CD4-positive, alpha-beta T cell (primary cell): ENCODE measurements around the gene GDF2. TPM values are rescaled to one million over a fixed set of nuclear protein-coding genes. Genes with fewer than 3 reads are reported as not detected.

Experiments used
- ATAC-seq: fragments of 200-7000 bp; cut with Tn5 transposase; one replicate; pipeline ENCODE4 v1.10.0; 2022; ENCODE audit warnings: mild to moderate bottlenecking; ENCODE audit not compliant: poor library complexity
- CTCF ChIA-PET: fragments of 350-600 bp; sonication (Branson Sonifier 250); formaldehyde crosslinking; loops from one replicate; lab custom pipeline; 2021; ENCODE audit warnings: antibody characterized with exemption, inconsistent platforms; lab: Charles Lee
- POLR2A ChIA-PET: fragments of 350-600 bp; sonication (Branson Sonifier 250); formaldehyde crosslinking; loops from one replicate; lab custom pipeline; 2021; ENCODE audit warnings: antibody characterized with exemption, inconsistent platforms; lab: Charles Lee
- DNase-seq, 14 experiments: peaks; one replicate each; pipeline ENCODE4 v3.0.0-alpha.2; 2013 to 2020; ENCODE audit warnings: mixed read lengths in 2 of 14
- H3K27ac ChIP-seq, 2 donors: one replicate each; pipeline versions ENCODE4 v1.5.1 to v1.7.0; 2013; ENCODE audit warnings: low read length in 2 of 2, low read depth in 1 of 2, mild to moderate bottlenecking in 1 of 2
- H3K27me3 ChIP-seq, 2 experiments: 1 replicate in 1 of 2; 2 replicates in 1 of 2; pipeline versions ENCODE4 v1.6.1 to v1.7.0; 2013; ENCODE audit warnings: low read length in 2 of 2, control low read depth in 1 of 2, mild to moderate bottlenecking in 1 of 2, moderate library complexity in 1 of 2; ENCODE audit not compliant: insufficient read depth in 2 of 2, control insufficient read depth in 1 of 2
- H3K36me3 ChIP-seq: one replicate; pipeline ENCODE4 v1.6.1; 2013; ENCODE audit warnings: low read length, control low read depth; ENCODE audit not compliant: insufficient read depth
- H3K4me1 ChIP-seq: one replicate; pipeline ENCODE4 v1.6.1; 2013; ENCODE audit warnings: low read length, control low read depth; ENCODE audit not compliant: insufficient read depth
- H3K4me3 ChIP-seq: one replicate; pipeline ENCODE4 v1.5.1; 2013; ENCODE audit warnings: mild to moderate bottlenecking, low read length, moderate library complexity
- H3K9me3 ChIP-seq, 2 experiments: 1 replicate in 1 of 2; 2 replicates in 1 of 2; pipeline versions ENCODE4 v1.6.1 to v1.7.0; 2013; ENCODE audit warnings: low read length in 2 of 2, mild to moderate bottlenecking in 2 of 2, control low read depth in 1 of 2, moderate library complexity in 1 of 2; ENCODE audit not compliant: control insufficient read depth in 1 of 2, insufficient read depth in 1 of 2
- H3K27ac Mint-ChIP-seq: one replicate; pipeline ENCODE4 v1.8.0; 2020; ENCODE audit warnings: mixed read lengths
- H3K27me3 Mint-ChIP-seq: one replicate; pipeline ENCODE4 v1.8.0; 2021; ENCODE audit warnings: mixed read lengths
- H3K36me3 Mint-ChIP-seq: one replicate; pipeline ENCODE4 v1.8.0; 2021; ENCODE audit warnings: low read depth, mixed read lengths
- H3K4me1 Mint-ChIP-seq: one replicate; pipeline ENCODE4 v1.8.0; 2021; ENCODE audit warnings: low read depth, mixed read lengths
- H3K4me3 Mint-ChIP-seq: one replicate; pipeline ENCODE4 v1.8.0; 2020; ENCODE audit warnings: mild to moderate bottlenecking, mixed read lengths
- H3K9me3 Mint-ChIP-seq: one replicate; pipeline ENCODE4 v1.8.0; 2020; ENCODE audit warnings: mixed read lengths
- intact Hi-C, 2 experiments: fragments of 100-400 bp; cut with DNase I in 1 of 2; cut with micrococcal nuclease in 1 of 2; formaldehyde crosslinking; loops; one replicate each; pipeline versions ENCODE4 v1.15.1 to v1.9.0; 2023 to 2025; cut with DNase I, micrococcal nuclease
- total RNA-seq, 174 experiments: library from RNA in 2 of 174; stranded (reverse) in 2 of 174; gene quantifications; one replicate each; pipeline ENCODE4 v1.2.3 and lab custom pipeline; 2021 to 2026
- TF ChIP-seq, protein P1 (sequence below): fragments of 200-600 bp; IDR thresholded peaks from one replicate; pipeline ENCODE4 v1.8.0; 2022; ENCODE audit warnings: antibody characterized with exemption, mild to moderate bottlenecking

Gene GDF2
- total RNA-seq, 2 experiments from 2014 or later = not detected

DNA sequence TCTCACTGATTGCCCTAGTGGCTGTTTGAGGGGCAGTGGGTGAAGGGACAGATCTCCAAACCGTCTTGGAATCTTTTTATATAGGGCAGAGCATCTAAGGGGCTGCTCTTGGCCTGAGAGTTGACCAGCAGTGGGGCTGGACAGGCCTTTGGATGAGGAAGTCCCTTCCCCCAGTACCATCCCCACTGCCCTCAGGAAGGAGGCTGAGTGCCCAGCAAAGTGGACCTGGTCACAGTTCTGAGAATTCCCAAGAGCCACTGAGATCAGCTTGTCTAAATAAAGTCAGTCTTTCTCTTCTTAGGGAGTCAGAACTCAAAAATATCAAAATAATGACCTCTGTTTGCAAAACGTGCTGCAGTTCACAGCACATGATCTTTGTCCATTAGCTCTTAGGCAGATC is 16.7 kb upstream of the GDF2 start:
- DNase-seq = no peak
- Mint-ChIP-seq H3K4me1 (peaks cover 60% of the 10 kb centered on the region), H3K36me3 (no peaks in the 10 kb centered on the region), H3K27me3 (peaks cover 5% of the 10 kb centered on the region), H3K4me3 (no peak overlapping the region), H3K27ac (no peak overlapping the region), H3K9me3 (no peaks in the 10 kb centered on the region)
- TF ChIP-seq, protein P1, sequence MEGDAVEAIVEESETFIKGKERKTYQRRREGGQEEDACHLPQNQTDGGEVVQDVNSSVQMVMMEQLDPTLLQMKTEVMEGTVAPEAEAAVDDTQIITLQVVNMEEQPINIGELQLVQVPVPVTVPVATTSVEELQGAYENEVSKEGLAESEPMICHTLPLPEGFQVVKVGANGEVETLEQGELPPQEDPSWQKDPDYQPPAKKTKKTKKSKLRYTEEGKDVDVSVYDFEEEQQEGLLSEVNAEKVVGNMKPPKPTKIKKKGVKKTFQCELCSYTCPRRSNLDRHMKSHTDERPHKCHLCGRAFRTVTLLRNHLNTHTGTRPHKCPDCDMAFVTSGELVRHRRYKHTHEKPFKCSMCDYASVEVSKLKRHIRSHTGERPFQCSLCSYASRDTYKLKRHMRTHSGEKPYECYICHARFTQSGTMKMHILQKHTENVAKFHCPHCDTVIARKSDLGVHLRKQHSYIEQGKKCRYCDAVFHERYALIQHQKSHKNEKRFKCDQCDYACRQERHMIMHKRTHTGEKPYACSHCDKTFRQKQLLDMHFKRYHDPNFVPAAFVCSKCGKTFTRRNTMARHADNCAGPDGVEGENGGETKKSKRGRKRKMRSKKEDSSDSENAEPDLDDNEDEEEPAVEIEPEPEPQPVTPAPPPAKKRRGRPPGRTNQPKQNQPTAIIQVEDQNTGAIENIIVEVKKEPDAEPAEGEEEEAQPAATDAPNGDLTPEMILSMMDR = no peak
- Histone ChIP-seq H3K36me3 (no peaks in the 10 kb centered on the region), H3K4me3 (no peak overlapping the region), H3K27ac (no peak overlapping the region), H3K27me3 (peaks cover 4% of the 10 kb centered on the region in 2 experiments), H3K9me3 (no peaks in the 10 kb centered on the region), H3K4me1 (peaks cover 54% of the 10 kb centered on the region)
- POLR2A ChIA-PET = no interaction called here
- ATAC-seq = no peak
- intact Hi-C loops = loop anchor here in 1 of 2 experiments (5.0 kb wide), 3 partner anchors 33 to 138 kb away; no protein-coding TSS in a partner anchor
- CTCF ChIA-PET = no interaction called here

DNA sequence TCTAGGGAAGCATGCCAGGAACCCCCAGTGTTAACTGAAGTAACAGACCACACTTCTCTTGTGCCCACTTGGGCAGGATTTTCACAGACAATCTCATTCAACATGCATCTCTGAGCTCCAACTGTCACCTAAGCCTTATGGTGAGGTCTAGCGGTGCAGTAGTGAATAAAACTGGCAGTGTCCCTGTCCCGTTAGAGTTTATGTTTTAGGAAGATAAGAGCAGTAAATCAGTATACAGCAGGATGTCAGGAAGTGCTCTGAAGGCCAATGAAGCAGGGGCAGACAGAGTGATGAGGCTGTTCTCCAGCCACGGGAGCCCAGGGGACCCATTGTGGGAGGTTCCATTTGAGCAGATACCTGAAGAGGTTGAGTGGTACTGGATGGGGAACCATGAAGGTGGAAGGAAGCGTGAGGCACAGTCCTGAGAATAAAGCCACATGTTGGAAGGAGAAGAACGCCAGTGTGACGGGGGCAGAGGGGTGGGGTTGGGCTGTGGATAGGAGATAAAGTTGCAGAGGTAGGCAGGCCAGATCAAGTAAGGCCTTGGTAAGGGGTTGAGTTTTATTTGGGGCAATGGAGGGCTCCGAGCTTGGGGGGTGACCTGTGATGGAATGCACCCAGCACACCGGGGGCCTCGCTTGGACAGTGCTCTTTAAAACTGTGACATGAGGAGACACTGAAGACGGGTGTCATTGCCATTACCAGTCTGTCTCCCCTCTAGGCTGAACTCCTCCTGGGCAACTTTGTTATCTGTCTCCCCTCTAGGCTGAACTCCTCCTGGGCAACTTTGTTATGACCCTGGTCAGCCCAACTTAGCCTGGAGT is 15.7 kb upstream of the GDF2 start:
- DNase-seq = no peak

DNA sequence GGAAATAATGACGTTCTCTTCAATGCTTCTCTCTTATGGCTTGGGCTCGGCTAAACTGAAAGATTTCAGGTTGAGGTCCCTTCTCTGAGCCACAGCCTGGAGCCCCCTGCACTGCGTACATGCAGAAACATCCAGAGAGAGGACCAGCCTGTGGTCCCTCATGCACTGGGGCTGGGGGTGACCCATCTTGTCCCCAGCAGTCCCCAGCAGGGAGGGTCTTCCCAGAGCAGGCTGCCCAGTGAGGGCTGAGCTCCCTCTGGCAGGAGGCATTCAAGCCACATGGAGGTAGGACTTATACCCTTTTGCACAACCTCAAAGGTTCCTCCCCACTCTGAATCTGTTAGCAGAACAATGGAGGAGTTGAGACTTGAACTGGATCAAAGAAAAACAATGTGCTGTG is 14.9 kb upstream of the GDF2 start:
- Histone ChIP-seq H3K27me3 (no peaks in the 10 kb centered on the region), H3K36me3 (no peaks in the 10 kb centered on the region), H3K27ac (no peak overlapping the region), H3K4me1 (peaks cover 57% of the 10 kb centered on the region), H3K4me3 (no peak overlapping the region), H3K9me3 (no peaks in the 10 kb centered on the region)
- TF ChIP-seq, protein P1 = no peak
- DNase-seq = no peak
- intact Hi-C loops = loop anchor here in 1 of 2 experiments (5.0 kb wide), 3 partner anchors 35 to 140 kb away; no protein-coding TSS in a partner anchor
- no peaks in the 10 kb centered on the region for H3K9me3 Mint-ChIP-seq
- peaks cover 63% of the 10 kb centered on the region for H3K4me1 Mint-ChIP-seq
- ATAC-seq = no peak
- H3K27me3 Mint-ChIP-seq = no peaks in the 10 kb centered on the region
- ChIA-PET POLR2A (no interaction called here), CTCF (no interaction called here)
- no peaks in the 10 kb centered on the region for H3K36me3 Mint-ChIP-seq
- no peak overlapping the region for H3K27ac Mint-ChIP-seq
- H3K4me3 Mint-ChIP-seq = no peak overlapping the region

More for the DNA sequence above, 15.7 kb upstream of the GDF2 start:
- Mint-ChIP-seq H3K4me1 (peaks cover 64% of the 10 kb centered on the region), H3K9me3 (no peaks in the 10 kb centered on the region), H3K36me3 (no peaks in the 10 kb centered on the region), H3K27me3 (no peaks in the 10 kb centered on the region), H3K27ac (no peak overlapping the region), H3K4me3 (no peak overlapping the region)
- H3K4me3 ChIP-seq = no peak overlapping the region
- ATAC-seq = no peak
- ChIA-PET CTCF (no interaction called here), POLR2A (no interaction called here)
- TF ChIP-seq, protein P1 = no peak
- no peaks in the 10 kb centered on the region for H3K36me3 ChIP-seq
- H3K9me3 ChIP-seq = no peaks in the 10 kb centered on the region
- H3K27me3 ChIP-seq = no peaks in the 10 kb centered on the region
- no peak overlapping the region for H3K27ac ChIP-seq
- intact Hi-C loops = loop anchor here in 1 of 2 experiments (5.0 kb wide), 3 partner anchors 34 to 139 kb away; no protein-coding TSS in a partner anchor
- H3K4me1 ChIP-seq = peaks cover 54% of the 10 kb centered on the region
